DMS 273 (cell line): ENCODE data around the gene CD300H.
"Not testable (repeated sequence)": the region's sequence is repeated elsewhere in the genome, so short reads cannot be mapped to it uniquely, and the experiment has no call there.

Experiments
- DNase-seq: peaks from one replicate; lab custom pipeline; 2025; ENCODE audit not compliant: unreplicated experiment; lab: John Stamatoyannopoulos, UW

CD300H gene

DNA sequence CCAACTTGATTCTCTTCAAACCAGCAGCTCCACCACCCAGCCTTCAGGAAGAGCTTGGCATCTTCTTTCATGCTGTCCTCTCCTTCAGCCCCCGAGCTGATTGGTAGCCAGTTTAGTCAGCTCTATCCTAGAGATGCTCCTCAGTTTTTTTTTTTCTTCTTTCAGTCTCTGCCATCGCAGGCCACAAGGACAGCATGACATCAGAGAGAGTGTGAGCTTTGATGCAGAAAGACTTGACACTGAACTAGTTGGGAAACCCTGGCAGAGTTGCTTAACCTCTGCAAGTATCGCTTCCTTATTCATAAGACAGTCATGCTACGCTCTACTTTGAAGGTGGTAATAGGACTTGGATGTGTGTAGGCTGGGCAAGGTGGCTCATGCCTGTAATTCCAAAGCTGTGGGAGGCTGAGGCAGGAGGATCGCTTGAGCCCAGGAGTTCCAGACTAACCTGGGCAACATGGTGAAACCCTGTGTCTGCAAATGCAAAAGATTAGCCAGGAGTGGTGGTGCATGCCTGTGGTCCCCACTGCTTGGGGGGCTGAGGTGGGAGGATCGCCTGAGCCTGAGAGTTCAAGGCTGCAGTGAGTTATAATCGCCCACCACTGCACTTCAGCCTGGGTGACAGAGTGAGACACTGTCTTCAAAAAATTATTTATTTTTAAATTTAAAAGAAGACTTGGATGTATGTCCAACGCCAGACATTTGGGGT, 38.7 kb downstream of the CD300H start:
- DNase-seq = no peak

DNA sequence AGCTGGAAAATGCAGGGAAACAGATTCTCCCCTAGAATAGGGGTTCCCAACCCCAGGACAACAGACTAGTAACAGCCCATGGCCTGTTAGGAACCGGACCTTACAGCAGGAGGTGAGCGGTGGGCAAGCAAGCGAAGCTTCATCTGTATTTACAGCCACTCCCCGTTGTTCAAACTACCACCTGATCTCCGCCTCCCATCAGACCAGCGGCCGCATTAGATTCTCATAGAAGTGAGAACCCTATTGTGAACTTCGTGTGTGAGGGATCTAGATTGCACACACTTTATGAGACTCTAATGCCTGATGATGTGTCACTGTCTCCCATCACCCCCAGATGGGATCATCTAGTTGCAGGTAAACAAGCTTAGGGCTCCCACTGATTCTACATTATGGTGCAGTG, 39.6 kb downstream of the CD300H start:
- DNase-seq = no peak

DNA sequence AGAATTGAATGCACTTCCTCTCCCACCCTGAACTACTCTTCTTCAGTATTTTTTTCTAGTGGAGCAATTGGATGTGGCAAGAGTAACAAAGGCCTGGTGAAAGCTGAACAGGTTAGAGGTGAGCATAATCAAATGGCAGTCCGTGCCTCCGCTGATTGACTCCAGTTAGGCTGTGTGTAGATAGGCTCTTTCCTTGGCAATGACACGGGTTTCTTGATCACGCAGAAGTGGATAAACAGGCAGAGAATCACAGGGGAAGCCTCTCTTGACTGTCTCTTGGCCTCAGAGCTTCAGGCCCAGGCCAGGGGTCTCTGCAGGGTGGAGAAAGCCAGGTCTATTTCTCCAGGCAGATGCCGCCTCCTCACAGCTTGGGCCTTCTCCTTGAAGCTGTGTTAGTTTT, 40.2 kb downstream of the CD300H start:
- no peak for DNase-seq

DNA sequence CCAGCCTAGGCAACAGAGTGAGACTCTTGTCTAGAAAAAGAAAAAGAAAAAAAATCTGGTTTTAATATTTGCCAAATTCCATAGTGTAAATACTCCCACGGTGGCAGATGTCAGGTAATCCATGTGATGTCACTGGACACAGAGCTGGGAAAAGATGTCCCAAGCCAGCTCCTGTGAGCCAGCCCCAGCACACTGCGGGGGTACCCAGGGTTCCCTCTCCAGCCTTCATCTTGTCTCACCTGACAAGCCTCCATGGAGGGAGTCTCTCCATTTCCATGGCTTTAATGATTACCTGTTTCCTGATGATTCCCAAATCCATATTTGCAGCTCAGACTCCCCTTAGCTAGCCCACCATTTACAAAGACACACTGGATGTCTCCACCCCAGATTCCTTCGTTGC, 40.6 kb downstream of the CD300H start:
- DNase-seq = no peak

DNA sequence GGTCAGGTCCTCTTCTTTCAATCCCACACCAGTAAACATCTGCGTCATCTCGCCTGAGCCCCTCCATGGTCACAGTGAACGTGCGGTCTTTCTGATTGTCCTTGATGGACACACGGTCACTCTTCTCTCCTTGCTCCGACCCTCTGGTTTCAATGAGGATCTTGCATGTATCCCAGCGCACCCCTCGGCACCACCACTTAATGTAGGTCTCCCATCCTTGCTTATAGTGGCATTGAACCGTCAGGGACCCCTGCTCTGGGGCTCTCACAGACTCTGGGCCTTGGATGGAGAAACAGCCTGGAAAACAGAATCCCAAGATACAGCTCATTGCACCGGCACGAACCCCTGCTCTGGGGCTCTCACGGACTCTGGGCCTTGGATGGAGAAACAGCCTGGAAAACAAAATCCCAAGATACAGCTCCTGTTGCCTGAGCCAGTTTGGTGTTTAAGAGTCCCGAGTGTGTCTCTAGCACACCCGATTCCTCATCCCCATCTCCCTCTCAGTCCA, 41.5 kb downstream of the CD300H start:
- no peak for DNase-seq

DNA sequence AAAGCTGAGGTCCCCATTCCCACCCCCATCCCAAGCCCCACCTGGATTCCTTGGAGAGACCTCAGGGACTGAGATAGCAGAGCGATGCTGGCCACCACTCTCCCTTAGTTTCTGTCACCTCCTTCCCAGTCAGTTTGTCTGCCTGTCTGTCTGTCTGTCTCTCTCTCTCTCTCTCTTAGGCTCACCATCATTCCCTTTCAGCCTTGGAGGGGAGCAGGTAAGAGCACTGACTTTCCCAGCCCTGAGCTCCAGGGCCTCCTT, 41.9 kb downstream of the CD300H start:
- no peak for DNase-seq

DNA sequence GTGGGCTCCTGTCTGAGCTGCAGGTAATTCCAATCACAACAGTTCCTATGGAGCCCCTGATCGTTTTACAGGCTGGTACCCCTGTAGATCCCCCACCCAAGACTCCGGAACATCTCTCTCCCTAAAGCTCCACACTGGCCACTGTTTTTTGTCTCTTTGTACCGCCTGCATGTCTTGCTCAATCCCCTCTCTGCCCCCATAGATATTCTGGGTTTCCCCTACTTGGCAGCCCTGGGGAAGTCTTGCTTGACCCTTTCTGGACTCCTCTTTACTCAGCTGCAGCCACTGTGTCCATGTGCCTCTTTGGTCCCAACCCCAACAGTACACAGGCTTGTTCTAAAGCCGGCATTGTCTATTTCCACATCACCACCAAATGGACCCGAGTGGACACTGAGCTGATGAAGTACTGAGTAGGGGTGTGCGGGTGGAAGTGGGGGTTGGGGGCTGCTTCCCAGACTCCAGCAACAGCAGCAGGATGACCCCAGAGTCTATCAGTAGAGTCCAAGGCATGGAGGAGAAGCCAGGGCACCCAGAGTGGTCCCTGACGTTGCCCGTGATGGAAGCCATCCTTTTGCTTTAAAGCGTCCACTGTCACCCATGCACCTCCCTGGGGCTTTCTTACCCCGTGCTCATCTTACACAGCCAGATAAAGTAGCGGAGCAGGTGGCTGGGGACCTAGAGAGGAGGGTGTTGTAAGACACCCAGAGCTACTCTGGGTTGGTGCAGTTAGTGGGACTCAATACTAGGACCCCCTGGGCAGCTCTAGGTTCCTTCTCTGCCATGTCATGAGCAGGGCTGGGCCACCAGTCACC, 42.5 kb downstream of the CD300H start:
- DNase-seq = no peak

DNA sequence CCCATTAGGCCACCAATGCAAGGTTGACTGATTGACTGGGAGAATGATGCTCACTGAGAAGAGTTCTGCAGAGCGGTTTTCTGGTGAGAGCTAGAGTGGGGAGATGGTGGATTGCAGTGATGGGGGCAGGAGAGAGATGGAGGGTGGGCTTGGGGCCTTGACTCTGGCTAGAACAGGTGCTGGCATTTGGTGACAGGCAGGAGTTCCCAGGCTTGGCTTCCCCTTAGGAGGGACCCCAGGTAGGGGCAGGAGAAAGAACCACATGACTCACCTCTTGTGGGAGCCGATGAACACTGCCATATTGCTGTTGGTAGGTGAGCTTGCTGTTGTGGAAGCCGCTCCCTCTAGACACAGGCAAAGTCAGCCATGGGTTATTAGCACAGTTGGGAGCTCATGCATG, 44.0 kb downstream of the CD300H start:
- DNase-seq = no peak

DNA sequence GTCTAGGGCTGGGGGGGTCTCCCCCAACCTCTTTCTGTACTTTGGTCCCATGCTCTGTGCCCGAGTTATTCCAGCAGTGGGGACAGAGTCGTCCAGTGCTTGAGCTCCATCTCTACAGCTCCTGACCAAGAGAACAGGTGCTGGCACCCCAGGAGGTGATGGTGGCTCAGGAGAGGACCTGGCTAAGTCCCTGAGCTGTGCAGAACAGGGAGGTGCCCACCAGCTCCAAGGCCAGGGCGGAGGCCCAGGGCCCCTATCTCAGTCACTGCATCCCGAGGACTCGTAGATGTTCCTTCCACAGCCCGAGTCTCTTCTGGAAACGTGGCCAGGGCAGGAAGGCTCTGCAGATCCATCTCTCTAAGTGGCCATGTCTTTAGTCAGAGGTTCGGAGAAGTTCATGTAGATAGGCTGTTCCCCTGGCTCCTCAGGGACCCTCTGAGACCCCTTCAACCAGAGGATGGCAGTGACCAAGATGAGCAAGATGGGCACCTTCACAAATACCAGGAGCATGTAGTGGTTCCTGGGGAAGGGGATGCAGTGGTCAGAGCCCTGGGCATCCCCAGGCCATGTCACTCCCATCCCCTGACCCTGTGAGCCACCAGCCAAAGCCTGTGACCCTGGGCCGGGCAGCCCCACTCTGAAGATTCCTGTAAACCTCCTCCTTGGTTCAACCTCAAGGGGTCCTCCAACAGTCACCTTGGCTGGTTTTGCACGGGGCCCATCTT, 44.8 kb downstream of the CD300H start:
- no peak for DNase-seq

DNA sequence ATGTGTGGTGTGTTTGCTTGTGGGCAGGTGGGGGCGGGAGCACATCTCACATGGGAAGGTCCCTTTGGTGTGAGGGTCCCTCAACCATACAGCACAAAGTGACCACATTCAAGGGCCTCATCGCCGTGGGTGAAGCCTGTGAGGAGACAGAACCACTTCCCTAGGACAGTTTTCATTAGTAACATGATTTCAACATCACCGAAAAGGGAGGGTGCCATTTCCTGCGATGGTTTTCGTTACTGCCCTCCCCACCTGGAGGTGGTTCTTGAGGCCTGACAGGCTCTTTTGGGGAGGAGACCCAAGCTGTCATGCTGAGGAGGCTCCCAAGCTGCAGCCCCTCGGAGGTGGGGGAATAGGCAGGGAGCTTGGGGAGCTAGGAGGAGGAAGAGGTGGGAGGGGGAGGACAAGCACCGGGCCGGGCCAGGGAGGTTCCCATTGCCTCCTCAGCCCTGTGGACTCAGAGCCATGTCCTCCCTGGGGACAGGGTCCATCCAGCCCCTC, 45.6 kb downstream of the CD300H start:
- DNase-seq = no peak

DNA sequence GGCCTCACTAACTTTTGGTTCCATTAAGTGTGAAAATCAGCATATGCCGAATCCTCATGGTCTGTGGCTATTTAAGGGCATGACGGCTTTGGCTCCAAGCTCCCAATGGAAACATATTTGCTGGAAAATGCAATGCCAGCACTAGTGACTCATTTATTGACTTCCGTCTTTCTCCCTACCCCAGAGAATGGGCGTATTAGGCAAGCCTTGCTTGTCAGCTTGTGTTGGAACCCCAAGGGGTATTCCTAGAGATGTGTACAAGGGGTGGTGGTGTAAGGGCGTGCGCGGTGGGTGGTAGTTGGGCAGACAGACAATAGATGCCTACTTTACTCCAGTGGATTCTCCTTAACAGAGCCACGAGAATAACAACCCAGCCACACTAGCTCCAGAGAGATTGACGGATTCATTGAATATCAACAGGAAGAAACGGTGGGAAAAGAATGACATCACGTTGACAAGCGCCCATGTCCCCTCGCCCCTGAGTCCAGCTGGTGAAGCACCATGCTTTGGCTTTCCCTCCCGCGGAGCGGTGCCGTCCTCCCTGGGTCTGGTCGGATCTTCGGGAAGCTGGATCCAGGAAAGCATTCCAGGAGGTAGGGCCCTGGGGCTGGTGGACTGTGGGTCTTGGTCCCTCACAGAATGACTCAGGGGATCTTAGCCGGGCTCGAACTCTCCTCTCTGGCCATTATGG, 46.4 kb downstream of the CD300H start:
- DNase-seq = no peak

DNA sequence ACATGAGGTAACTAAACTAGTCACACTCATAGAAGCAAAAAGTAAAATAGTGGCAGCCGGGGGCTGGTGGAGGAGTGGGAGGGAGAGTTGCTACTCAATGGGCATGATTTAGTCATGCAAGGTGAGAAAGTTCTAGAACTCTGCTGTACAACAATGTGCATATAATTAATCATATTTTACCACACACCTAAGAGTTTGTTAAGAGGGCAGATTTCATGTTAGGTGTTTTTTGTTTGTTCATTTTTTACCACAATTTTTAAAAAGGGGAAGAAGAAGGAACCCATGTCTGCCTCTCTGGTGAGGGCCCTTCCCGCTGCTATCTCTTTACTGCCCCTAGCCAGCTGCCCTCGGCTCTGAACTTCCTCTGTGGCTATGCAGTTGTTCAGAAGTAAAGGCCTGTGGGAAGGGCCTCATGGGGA, 47.3 kb downstream of the CD300H start:
- DNase-seq = no peak

DNA sequence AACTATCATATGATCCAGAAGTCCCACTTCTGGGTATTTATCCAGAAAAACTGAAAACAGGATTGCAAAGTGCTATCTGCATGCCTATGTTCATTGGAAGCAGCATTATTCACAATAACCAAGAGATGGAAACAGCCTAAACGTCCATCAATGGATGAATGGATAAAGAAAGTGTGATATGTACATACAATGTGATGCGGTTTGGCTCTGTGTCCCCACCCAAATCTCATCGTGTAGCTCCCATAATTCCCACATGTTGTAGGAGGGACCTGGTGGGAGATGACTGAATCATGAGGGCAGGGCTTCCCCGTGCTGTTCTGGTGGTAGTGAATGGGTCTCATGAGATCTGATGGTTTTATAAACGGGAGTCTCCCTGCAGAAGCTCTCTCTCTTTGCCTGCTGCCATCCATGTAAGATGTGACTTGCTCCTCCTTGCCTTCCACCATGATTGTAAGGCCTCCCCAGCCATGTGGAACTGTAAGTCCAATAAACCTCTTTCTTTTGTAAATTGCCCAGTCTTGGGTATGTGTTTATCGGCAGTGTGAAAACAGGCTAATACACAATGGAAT, 48.8 kb downstream of the CD300H start:
- not testable (repeated sequence) for DNase-seq

DNA sequence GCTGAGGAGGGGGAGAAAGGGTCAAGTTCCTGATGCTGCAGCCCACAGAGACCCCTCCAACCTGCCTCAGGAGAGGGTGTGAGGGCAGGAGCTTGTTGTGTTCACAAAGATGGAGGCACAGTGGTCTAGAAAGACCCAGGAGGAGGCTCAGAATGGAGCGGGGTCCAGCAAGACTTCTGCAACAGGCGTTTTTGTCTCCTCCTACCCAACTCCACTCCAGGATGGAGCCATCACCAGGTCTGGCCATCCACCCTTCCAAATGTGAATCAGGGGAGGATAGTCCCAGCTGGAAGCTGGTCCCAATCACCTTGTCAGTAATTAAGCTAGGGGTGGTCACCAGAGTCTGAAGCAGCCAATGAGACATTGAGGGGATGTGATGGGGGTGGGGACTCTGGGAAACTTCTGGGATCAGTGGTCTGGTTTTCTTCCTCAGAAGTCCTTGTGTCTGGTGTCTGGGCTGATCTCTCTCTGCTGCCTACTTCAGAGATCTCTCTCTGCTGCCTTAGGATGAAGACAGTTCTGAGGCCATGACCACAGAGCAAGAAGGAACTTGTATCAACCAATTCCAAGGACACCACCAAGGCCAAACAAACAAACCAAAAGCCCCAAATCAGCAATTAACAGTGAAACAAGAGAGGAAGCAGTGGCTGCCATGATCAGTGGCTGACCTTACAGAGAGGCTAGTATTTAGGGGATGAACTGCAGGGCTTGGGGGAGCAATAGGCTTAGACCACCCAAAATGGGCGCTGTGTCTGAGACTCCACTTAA, 50.6 kb downstream of the CD300H start:
- no peak for DNase-seq

DNA sequence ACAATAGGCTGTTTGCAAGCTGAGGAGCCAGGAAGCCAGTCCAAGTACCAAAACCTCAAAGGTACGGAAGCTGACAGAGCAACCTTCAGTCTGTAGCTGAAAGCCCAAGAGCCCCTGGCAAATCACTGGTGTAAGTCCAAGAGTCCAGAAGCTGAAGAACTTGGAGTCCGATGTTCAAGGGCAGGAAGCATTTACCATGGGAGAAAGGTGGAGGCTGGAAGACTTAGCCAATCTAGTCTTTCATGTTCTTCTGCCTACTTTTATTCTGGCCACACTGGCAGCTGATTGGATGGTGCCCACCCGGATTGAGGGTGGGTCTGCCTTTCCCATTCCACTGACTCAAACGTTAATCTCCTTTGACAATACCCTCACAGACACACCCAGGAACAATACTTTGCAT, 51.4 kb downstream of the CD300H start:
- no peak for DNase-seq

DNA sequence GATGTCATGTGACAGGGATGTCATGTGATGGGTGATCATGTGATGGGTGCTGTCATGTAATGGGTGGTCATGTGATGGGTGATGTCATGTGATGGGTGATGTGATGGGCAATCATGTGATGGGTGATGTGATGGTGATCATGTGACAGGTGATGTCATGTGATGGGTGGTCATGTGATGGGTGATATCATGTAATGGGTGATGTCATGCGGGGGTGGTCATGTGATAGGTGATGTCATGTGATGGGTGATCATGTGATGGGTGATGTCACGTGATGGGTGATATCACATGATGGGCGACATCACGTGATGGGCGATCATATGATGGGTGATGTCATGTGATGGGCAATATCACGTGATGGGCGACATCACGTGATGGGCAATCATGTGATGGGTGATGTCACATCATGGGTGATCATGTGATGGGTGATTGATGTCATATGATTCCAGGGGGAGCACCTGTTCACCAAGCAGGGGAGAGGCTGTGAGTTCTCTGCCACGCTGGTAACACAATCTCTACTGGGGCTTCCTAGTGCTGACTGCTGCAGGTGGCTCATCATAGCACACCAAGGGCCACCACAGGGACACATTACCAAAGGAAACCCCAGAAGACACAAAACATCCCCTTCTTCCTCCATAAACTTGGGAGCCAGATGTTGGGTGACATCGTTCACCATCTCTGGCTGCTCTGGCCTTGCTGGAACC, 52.5 kb downstream of the CD300H start:
- no peak for DNase-seq

DNA sequence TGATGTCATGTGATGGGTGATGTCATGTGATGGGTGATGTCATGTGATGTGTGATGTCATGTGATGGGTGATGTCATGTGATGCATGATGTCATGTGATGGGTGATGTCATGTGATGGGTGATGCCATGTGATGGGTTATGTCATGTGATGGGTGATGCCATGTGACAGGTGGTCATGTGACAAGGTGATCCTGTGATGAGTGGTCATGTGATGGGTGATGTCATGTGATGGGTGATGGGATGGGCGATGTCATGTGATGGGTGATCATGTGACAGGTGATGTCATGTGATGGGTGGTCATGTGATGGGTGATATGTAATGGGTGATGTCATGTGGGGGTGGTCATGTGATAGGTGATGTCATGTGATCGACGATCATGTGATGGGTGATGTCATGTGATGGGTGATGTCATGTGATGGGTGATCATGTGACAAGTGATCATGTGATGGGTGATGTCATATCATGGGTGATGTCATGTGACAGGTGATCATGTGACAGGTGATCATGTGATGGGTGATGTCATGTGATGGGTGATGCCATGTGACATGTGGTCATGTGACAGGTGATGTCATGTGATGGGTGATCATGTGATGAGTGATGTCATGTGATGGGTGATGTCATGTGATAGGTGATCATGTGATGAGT, 53.2 kb downstream of the CD300H start:
- DNase-seq = peak; percentile 79

DNA sequence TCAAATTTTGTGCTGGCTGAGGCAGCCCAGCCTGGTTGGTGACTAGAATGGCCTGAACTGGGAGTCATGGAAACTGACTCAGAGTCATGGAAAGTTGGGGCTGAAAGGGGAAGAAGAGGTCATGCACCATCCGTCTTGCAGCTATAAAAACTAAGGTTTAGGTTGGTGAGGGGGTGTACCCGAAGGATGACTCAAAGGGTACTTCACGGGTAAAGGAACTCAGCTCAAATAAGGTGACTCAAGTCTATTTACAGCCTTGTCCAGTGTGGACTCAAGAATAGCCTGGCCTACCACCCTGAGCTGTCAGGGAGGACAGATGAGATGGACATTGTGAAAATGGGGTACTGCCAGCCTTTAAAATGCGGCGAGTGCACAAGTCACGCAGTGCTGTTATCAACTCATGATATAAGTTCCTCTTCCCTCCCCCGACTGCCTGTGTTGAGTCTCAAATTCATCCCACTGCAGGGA, 54.7 kb downstream of the CD300H start:
- no peak for DNase-seq

DNA sequence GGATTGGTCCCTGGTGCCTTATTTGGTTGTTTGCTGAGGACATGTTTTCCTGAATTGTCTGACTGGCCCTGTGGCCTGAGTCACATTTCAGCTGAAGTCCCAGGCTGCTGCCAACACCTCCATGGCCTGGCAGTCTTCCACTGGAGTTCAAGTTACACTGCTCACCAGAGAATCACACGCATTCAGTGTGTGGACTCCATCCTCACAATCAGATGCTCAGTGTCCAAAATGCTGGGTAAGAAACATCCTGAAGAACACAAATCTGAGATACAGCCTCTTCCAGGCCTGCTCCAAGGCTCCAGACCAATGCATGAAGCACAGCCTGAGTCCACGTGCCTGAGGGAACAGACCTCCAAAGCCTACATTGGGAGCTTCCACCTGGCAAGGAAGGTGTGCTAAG, 55.3 kb downstream of the CD300H start:
- no peak for DNase-seq
